HCEC 1CT (cell line): ENCODE data around the gene ARPC1B.

Experiments
- DNase-seq: peaks from one replicate; pipeline ENCODE4 v3.0.0-alpha.2; 2017

Gene ARPC1B

GRCh38 chr7:99390941-99391602 is 16.5 kb downstream of the ARPC1B start:
- DNase-seq, result no peak

- no peak for DNase-seq
Observed at GRCh38 chr7:99392046-99392445, 17.5 kb downstream of the ARPC1B start.

- no peak for DNase-seq
Observed at GRCh38 chr7:99392659-99393354, 18.3 kb downstream of the ARPC1B start.

GRCh38 chr7:99393355-99394187 is 19.0 kb downstream of the ARPC1B start:
- no peak for DNase-seq

- DNase-seq, result no peak
Observed at GRCh38 chr7:99394188-99394502, 19.6 kb downstream of the ARPC1B start.

GRCh38 chr7:99395616-99396327 is 21.2 kb downstream of the ARPC1B start:
- DNase-seq, result no peak

GRCh38 chr7:99396418-99397296 is 22.1 kb downstream of the ARPC1B start:
- DNase-seq, result no peak

- DNase-seq, result no peak
Observed at GRCh38 chr7:99397297-99397983, 22.9 kb downstream of the ARPC1B start.

- no peak for DNase-seq
Observed at GRCh38 chr7:99398891-99399445, 24.4 kb downstream of the ARPC1B start.

GRCh38 chr7:99399597-99399996 is 25.1 kb downstream of the ARPC1B start:
- DNase-seq, result no peak

- DNase-seq, result no peak
Observed at GRCh38 chr7:99402854-99403253, 28.3 kb downstream of the ARPC1B start.

GRCh38 chr7:99403764-99404163 is 29.2 kb downstream of the ARPC1B start:
- DNase-seq, result no peak

- no peak for DNase-seq
Observed at GRCh38 chr7:99404235-99404976, 29.9 kb downstream of the ARPC1B start.

GRCh38 chr7:99404977-99405320 is 30.4 kb downstream of the ARPC1B start:
- DNase-seq, result no peak

GRCh38 chr7:99406557-99406956 is 32.0 kb downstream of the ARPC1B start:
- DNase-seq, result no peak

- DNase-seq, result peak; percentile 71
Observed at GRCh38 chr7:99407872-99408378, 33.4 kb downstream of the ARPC1B start.

GRCh38 chr7:99408379-99409191 is 34.1 kb downstream of the ARPC1B start, which contains the start of the genes BUD31 and PDAP1:
BUD31 (plus strand) TSS chr7:99408969; CDS start chr7:99411093, 2,124 bp downstream.
PDAP1 (minus strand) TSS chr7:99408597; CDS start chr7:99408548, 49 bp downstream.
- DNase-seq, result peak; percentile 93

GRCh38 chr7:99409192-99409572 is 34.7 kb downstream of the ARPC1B start:
- DNase-seq, result no peak

GRCh38 chr7:99409806-99410205 is 35.3 kb downstream of the ARPC1B start:
- DNase-seq, result no peak
